Measurements from ENCODE around the gene MOSMO.
"Not testable (repeated sequence)": the region's sequence is repeated elsewhere in the genome, so short reads cannot be mapped to it uniquely, and the experiment has no call there.

MOSMO gene

DNA sequence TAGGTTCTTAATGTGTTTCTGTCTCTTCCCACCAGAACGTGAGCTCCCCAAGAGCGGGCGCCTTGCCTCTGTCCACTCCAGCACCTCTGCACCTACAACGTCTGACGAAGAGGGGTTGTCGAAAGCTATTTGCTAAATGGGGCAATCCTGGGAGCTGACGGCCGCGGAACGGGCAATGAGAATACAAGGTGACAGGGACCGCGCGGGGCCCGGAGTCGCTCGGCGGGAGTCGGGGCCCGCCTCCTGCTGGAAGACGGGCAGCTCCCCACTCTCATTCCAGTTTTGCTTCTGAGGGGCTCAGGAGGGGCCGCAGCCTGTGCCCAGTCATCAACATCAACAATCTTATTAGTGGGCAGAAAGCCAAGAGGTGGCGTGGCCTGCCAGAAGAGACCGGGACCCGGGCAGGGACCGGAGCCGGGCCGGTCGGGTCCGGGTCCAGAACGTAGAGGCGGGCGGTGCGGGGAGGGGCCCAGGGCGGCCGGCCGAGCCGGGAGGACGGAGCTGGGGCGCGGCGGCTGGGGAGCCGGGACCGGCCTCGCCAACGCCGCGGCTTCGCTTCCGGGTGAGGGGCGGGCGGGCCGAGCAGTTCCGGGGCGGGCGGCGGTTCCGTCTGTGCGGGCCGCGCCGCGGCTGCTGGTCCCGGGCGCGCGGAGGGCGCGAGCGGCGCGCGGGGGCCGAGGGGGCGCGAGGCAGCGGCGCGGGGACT lies at the start of gene MOSMO:
Gene MOSMO, plus strand, starts transcription at position 603 of the 706 bp plus-strand sequence. CDS start 191 bp downstream, outside the sequence.
- peak; percentile 41 for DNase-seq (ENCODE audit: low read depth)

- DNase-seq (ENCODE audit: low read depth): no peak
Observed at GRCh38 chr16:21959050-21959449, 48.9 kb upstream of the MOSMO start.

- DNase-seq (ENCODE audit: low read depth): no peak
Observed at GRCh38 chr16:21962475-21962874, 45.4 kb upstream of the MOSMO start.

DNA sequence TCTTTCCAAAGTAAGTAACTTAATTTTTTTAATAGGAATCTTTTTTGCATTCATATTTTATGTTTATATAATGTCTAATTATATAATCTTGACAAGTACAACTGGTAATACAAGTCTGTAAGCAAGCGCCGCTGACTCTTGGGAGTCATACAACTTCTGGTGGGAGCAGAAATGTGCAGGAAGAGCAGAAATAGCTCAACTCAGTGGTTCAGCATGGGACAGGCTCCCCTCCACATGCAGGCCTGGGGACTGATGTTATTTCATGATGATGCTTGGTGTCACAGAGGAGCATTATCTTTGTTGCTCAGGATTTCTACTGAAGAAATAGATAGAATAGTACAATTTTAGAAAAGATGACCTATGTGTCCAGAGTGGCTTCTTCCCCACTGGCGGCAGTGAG lies 44.0 kb upstream of the MOSMO start:
- no peak for DNase-seq (ENCODE audit: low read depth)

DNA sequence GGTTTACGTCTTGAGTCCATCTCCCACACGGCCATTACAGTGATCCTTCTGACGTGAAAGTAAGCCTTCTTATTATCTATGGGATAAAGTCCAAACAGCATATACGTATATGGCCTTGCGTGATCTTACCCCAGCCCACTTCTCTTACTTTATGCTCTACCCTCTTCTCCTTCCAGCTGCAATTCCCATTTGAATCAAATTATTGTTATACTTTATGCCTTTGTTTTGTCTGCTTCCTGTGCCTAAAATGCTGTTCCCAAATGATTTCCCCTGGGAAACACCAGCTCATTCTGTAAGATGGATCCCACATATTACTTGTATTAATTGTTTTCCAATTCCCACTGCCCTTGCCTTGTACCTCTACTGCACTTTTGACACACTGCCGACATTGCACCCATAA lies 43.6 kb upstream of the MOSMO start:
- DNase-seq (ENCODE audit: low read depth): no peak

DNA sequence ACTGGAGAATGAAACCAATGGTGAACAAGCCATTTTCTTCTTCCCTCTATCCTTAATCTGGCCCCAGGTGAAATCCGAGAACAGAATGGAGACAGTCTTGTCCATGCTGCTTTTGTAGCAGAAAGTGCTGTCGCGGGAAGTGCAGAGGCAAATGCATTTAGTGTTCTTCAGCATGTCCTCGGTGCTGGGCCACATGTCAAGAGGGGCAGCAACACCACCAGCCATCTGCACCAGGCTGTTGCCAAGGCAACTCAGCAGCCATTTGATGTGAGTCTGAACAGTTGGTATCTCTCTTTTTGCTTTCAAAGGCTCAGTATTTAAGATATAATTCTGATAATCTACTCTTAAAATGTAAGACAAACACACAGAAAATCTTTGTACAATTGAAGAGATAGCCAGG lies 36.1 kb upstream of the MOSMO start:
- no peak for DNase-seq (ENCODE audit: low read depth)

DNA sequence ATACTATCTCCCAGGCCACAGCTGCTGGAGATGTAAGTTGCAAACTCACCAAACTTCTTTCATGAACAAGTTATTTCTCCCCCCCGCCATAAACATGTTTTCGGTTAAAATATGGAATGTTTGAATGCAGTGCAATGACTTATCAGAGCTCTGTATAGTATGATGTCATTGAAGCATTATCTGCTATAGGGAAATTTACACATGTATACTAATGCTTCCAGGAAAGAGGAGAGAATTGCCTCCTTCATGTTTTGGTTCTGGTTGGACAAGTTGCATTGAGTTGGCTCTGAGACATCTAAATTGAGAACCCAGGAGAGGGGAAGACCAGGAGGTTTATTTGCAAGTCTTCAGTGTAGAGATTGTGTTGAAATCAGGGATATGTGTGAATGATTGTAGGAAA lies 34.0 kb upstream of the MOSMO start:
- DNase-seq (ENCODE audit: low read depth): no peak

DNA sequence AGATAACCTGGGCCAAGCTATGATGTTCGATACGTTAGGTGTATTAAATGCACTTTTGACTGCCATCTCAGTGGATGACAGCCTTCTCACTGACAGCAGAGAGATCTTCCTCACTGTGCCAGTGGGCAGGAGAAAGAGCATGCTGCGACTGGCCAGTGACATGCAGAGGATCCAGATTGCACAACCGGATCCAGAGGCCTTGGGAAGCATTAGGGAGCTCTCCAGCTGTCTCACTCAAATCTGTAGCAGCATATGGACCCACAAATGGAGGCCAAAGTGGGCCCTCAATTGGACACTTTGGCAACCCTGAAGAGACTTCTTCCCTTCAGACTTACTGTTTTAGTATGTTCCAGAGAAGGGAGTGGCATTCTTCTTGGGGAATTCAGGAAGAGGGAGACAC lies 27.9 kb upstream of the MOSMO start:
- DNase-seq (ENCODE audit: low read depth): no peak

GRCh38 chr16:21982108-21982507 lies 25.8 kb upstream of the MOSMO start:
- no peak for DNase-seq (ENCODE audit: low read depth)

GRCh38 chr16:21984062-21984461 lies 23.8 kb upstream of the MOSMO start:
- DNase-seq (ENCODE audit: low read depth): no peak

DNA sequence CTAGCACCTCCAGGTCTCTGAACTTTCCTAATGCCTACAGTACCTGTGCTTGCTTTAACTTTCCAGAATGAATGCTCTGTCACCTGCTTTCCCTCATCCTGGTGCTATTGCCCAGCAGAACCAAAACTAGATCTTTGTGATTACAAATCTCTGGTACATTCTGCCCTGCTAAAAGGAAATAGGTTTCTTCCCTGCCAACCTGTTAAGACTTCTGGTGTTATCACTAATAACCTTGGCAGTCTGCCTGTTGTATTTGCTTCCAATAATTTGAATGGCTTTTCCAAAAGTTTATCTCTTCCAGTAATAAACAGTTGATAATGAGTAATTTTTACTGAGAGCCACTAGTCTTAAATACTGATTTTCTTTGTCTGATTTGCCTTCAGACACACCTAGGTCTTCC lies 22.4 kb upstream of the MOSMO start:
- DNase-seq (ENCODE audit: low read depth): no peak

GRCh38 chr16:21986692-21987246 lies 21.1 kb upstream of the MOSMO start:
- DNase-seq (ENCODE audit: low read depth): no peak

- no peak for DNase-seq (ENCODE audit: low read depth)
Observed at GRCh38 chr16:21987498-21987897, 20.4 kb upstream of the MOSMO start.

DNA sequence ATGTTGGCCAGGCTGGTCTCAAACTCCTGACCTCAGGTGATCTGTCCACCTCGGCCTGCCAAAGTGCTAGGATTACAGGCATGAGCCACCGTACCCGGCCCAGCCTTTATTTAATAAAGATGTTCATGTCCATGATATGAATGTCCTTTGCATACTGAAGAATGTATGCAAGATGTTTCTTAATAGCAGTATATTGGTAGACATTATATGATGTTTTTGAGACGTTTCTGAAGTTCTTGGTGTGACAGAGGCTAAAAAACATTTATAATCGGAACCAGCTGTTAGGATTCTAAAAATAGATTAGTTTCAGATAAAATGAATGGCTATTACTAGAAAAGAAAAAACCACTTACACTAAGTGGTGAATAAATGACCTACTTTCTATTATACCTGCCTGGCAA lies 18.8 kb upstream of the MOSMO start:
- DNase-seq (ENCODE audit: low read depth): no peak

- no peak for DNase-seq (ENCODE audit: low read depth)
Observed at GRCh38 chr16:21989751-21990150, 18.2 kb upstream of the MOSMO start.

GRCh38 chr16:21990381-21990944 lies 17.4 kb upstream of the MOSMO start:
- no peak for DNase-seq (ENCODE audit: low read depth)

GRCh38 chr16:21991621-21992020 lies 16.3 kb upstream of the MOSMO start:
- no peak for DNase-seq (ENCODE audit: low read depth)

- no peak for DNase-seq (ENCODE audit: low read depth)
Observed at GRCh38 chr16:21994856-21995465, 12.9 kb upstream of the MOSMO start.

GRCh38 chr16:21996923-21997696 lies 10.8 kb upstream of the MOSMO start:
- DNase-seq (ENCODE audit: low read depth): no peak

DNA sequence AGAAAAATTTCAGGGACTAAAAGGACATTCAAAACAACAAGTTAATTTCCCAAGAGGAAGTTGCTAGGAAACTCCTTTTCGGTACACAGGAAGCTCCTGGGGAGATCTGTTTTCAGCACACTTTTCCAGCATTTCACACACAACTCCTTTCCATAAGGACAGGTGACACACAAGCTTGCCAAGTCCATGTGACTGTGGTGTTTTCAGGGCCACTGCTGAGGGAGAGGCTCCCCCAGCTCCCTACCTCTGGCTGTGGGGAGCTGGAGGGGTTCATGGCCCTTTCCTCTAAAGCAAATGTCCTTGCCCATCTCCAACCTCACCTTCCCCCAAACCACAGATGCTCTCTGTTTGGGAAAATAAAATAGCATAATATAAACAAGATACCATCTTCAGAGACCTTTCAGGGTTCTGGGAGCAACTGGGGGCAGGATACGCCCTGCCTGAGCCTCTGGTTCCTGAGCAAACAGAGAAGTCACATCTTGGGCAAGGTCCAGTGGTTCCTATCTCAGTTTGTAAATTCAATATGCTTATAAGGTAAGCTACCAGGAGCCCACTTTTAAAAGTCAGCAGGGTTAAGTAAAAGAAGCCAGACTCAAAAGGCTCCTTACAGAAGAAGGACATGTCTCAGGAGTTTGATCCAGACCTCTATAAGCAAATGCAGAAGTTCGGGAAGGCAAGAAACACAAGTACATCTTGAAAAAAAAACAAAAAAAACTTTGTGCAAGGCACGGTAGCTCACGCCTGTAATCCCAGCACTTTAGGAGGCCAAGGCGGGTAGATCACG lies 10.0 kb upstream of the MOSMO start:
- no peak for DNase-seq (ENCODE audit: low read depth)

DNA sequence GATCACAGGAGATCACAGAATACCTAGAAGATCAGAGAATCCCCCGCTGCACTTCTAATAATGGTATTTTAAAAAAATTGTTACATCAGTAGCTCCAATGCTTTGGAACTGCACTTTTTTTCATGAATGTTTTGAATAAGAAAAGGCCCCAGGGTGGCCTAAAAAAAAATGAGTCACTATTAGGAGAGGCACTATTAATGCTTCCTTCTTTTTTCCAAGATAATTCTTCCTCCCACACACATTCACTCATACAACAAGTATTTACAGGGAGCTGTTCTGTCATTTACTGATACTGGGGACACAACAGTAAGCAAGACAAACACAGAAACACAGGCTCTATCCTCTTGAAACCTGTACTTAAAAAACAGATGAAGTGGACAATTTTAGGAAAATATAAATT lies 6.3 kb upstream of the MOSMO start:
- DNase-seq (ENCODE audit: low read depth): peak; percentile 21

GRCh38 chr16:22002047-22002446 lies 5.9 kb upstream of the MOSMO start:
- DNase-seq (ENCODE audit: low read depth): not testable (repeated sequence)

Data from stromal cell of bone marrow (primary cell).